Stimulated activated CD8-positive, alpha-beta memory T cell treated with anti-CD3 and anti-CD28 coated beads, Interleukin-4, amount 100 ng/mL, for 1 hour (primary cell): ENCODE data around the gene DLEC1.
"Not testable (repeated sequence)": the region's sequence is repeated elsewhere in the genome, so short reads cannot be mapped to it uniquely, and the experiment has no call there.

ENCODE experiments used
- DNase-seq, 2 donors: peaks; one replicate each; pipeline ENCODE4 v3.0.0-alpha.2; 2020; ENCODE audit warnings: low read depth in 2 of 2, low spot score in 1 of 2

DLEC1 gene

GRCh38 chr3:38018296-38019266, 20.4 kb upstream of the DLEC1 start:
- DNase-seq = no peak

- no peak for DNase-seq
Measured at GRCh38 chr3:38019658-38020341, 19.2 kb upstream of the DLEC1 start.

GRCh38 chr3:38020342-38020726, 18.7 kb upstream of the DLEC1 start:
- DNase-seq = no peak

DNA sequence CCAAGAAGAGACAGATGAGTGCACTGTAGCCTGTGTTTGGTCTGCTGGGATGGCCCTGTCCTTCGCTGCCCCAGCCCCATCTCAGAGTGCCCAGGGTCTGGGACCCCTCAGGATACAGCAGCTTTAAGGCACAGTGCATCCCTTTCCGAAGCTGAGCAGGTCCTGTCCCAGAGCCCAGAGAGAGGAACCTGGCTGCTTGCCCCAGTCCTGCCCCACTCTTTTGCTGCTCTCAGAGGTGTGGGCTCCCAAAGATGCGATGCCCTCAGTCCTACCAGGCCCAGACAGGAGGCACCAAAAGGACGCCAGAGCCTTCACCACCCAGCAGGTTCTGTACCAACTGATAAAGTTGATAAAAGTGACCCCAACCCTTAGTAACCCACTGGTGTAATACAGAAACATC, 17.8 kb upstream of the DLEC1 start:
- no peak for DNase-seq

- DNase-seq = no peak
Measured at GRCh38 chr3:38022301-38022700, 16.7 kb upstream of the DLEC1 start.

GRCh38 chr3:38022896-38023709, 15.9 kb upstream of the DLEC1 start:
- DNase-seq = no peak

DNA sequence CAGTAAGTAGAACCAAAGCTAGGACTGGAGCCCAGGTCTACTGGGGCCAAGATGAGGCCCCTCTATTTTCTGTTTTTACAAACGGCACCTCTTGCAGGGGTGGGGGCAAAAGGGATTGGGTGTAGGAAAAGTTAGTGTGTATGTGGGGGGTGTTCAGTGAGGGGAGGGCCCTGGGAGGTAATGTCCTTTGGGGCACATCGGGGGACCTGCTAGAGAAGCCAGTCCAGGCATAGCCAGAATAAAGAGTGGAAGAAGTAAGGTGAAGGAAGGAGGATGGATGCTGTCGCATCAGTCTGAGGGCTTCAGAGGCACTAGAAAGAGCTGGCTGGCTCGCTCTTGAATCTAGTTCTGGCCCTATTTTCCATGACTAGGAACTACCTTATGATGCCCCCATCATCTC, 12.2 kb upstream of the DLEC1 start:
- no peak for DNase-seq

- no peak for DNase-seq
Measured at GRCh38 chr3:38027466-38028465, 11.2 kb upstream of the DLEC1 start.

DNA sequence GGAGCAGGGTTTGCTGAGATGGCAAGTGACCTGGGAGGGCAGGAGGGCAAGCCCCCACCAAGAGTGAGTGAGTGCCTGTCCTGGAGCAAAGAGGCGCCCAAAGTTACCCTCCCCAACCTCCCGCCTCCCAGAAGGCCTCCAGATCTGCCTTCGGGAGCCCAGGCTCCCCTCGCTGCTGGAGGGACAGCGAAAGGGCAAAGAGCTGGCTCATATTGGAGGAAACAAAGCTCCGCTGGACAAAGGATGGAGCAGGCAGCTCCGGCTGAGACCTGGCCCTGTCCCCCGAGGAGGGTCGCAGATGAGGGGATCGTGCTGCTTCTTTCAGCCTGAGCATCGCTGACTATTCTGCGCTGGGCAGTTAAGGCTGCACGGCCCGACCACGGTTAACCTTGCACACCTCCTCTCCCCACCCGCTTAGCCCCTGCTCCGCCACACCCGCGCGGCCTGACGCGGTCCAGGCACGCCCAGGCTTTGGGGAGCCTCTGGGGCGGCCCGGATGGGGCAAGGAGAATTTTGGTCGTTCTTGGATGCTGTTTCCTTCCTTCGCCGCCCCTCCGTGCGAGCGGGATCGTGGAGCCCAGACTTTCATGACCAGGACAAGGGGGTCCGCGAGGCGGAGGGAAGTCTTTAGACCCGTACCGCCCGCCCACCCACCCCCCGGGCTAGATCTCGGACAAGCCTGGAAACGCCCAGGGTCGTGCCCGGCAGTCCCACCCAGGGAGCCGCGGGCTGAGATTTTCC, 10.2 kb upstream of the DLEC1 start:
- no peak for DNase-seq

GRCh38 chr3:38029400-38030125, 9.4 kb upstream of the DLEC1 start, which contains the start of gene PLCD1:
Gene PLCD1, minus strand, starts transcription at chr3:38029642. Its CDS starts 103 bp downstream, at chr3:38029539.
- DNase-seq = no peak

DNA sequence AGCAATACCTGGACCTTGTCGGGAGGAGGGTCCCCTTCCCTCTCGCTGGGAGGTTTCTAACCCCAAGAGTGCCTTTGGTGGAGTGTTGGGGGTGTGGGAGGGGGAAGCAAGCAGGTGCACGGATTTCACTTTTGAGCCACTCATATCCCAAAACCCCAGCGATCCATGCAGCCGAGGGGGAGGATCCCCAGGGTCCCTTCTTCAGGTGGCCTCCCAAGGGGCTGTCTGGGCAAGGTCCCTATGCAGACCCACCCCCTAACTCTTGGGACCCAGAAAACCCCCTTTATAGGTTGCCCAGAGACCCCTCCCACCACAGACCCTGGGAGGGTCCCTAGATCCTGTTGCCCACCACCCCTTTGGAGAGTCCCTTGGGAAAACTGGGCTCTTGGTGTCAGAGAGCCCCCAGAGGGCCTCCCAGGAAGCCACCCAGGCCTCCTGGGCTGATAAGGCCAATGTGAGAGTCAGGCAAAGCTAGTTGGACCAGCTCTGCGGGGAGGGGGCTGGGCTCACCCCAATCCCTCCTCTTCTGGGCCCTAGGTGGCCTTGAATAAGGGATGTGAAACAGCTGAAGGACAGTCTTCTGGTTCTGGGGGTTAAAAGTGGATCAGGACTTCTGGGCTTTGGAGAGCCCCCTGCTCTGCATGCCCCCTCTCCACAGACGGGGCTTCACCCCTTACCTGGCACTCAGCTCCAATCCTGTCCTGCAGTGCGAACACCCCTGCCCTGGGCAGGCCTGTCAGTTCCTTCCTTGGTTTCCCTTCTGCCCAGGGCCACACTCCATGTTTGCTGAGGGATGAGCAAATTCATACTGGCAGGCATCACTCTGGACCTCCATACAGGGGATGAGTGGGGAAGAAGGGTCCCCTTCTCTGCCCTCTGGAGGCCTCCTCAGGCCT, 8.6 kb upstream of the DLEC1 start:
- DNase-seq = no peak

GRCh38 chr3:38031022-38031994, 7.7 kb upstream of the DLEC1 start:
- no peak for DNase-seq

DNA sequence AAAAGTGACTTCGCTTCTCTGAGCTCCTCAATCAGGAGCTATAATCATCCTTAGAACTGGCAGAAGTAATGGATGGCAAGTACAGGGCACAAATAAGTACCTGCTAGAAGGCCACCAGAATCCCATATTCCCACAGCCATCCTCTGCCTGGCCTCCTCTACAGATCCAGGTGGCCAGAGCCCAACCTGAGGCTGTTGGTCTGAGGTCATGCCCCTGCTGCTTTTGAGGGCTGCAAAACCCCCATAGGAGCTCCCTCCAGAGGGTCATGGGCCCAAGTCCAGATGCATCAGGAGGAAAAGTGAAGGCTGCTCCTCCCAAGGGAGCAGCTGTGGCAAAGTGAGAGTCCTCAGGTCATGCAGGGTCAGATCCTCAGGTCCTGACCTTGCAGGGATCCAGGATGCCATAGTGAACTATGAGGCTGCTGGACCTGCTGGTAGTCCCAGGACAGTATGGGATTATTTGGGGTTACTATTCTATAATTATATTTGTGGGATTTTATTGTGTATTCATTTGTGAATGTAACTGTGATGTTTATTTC, 6.6 kb upstream of the DLEC1 start:
- no peak for DNase-seq

DNA sequence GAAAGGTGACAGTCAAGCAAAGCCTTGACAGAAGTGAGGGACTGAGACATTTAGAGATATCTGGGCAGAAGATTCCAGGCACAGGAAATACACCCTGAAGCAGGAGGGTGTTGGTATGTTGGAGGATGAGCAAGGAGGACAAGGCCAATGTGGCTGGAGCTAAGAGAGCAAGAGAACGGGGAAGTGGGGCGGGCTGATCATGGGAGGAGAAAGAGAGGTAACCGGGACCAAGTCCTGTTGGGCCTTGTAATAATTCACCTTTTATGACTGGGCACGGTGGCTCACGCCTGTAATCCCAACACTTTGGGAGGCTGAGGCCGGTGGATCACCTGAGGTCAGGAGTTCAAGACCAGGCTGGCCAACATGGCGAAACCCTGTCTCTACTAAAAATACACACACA, 5.4 kb upstream of the DLEC1 start:
- DNase-seq = not testable (repeated sequence)

GRCh38 chr3:38034335-38034734, 4.7 kb upstream of the DLEC1 start:
- not testable (repeated sequence) for DNase-seq

- DNase-seq = no peak
Measured at GRCh38 chr3:38036286-38036685, 2.7 kb upstream of the DLEC1 start.
